Muscle of back (tissue), 11 donors: ENCODE data around the gene LUZP1. TPM values are rescaled to one million over a fixed set of nuclear protein-coding genes. Genes with fewer than 3 reads are reported as not detected.

Experiments
- DNase-seq, 3 donors: peaks; one replicate each; pipeline versions ENCODE4 v3.0.0 to v3.0.0-alpha.2; 2013
- polyA plus RNA-seq, 10 donors: library from polyadenylated mRNA; unstranded; fragments of 120-200 nt; gene quantifications; one replicate each; pipeline ENCODE4 v1.2.1, GENCODE V29; 2013; ENCODE audit not compliant: insufficient read length in 10 of 10

The LUZP1 gene
- polyA plus RNA-seq, 10 donors = 12.5 to 19.4 (median 15.6) TPM

GRCh38 chr1:23088027-23088426 lies 80.6 kb downstream of the LUZP1 start:
- no peak for DNase-seq

DNA sequence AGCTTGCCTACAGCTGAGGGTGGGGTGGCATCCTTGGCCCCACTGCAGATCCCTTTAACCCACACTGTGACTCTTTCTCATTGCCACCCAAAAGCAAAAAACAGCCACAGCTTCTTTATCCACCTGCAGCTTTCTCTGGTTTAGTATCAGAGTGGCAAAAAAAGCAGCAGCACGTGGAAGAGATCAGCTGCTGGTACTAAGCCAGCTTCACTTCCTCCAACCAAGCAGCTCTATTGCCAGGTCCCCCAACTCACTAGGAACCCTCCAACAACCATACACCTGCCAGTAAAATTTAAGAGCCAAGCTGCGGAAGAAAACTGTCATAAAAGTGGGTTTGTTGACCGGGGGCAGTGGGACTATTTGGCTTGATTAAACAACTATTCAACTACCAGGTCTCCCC lies 83.0 kb downstream of the LUZP1 start:
- no peak for DNase-seq

- DNase-seq = no peak
These were observed 83.8 kb downstream of the LUZP1 start for GRCh38 chr1:23084880-23085279.

GRCh38 chr1:23083714-23084480 lies 84.8 kb downstream of the LUZP1 start:
- no peak for DNase-seq

- no peak for DNase-seq
These were observed 87.3 kb downstream of the LUZP1 start for GRCh38 chr1:23081376-23081775.

DNA sequence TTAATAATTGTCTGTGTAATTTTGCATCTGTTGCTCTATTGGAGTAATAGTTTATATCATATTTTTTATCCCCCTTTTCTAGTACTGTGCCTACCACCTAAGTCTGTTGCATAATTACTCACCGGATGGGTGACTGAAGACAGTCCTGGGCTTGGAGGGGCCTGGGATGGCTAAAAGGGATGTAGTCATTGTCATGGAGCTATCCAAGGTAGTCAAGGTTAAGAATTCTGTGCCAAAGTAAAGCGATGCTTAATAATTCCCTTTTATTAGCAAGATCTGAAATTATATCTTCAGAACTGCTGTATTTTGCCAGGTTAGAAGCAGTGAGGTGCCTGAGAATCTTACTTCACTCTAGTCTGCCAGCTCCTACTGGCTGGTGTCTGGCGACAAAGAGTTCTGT lies 87.8 kb downstream of the LUZP1 start:
- no peak for DNase-seq

DNA sequence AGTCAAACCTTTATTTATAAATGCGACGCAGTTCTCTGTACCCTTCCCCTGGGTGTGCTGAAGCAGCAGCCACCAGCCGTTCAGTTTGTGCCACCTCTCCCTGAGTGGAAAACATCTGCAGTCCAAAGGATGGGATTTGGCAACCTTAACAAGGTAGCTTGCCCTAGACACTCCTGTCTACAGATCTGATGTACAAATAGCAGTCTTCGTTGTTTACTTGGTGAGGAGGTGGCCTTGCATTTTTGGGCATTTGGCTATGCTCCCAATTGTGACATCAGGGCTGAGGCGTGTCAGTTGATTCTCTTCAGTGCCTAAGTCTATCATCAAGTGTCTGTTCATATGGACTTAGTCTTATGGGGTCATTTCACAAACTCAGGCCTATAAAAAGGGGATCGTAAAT lies 89.6 kb downstream of the LUZP1 start:
- no peak for DNase-seq

- no peak for DNase-seq
These were observed 94.6 kb downstream of the LUZP1 start for GRCh38 chr1:23074012-23074411.

DNA sequence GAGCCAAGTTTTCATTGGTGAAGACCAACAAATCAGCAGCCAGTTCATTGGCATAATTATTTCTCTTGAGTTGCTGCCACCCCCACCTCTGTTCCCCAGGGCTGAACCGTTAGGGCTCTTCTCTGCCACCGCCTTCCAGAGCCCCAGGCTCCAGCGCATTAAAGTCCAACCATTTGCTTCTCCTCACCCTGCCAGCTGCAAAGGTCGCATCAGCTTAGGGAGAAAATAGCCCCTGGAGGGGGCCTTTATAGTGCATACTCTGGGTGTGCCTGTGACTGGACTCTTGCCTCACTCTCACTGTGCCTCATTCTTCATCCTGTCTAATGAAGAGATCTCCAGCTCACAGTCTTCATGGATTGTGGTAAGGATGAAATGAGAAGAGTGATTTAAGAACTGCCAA lies 99.0 kb downstream of the LUZP1 start:
- DNase-seq = no peak

DNA sequence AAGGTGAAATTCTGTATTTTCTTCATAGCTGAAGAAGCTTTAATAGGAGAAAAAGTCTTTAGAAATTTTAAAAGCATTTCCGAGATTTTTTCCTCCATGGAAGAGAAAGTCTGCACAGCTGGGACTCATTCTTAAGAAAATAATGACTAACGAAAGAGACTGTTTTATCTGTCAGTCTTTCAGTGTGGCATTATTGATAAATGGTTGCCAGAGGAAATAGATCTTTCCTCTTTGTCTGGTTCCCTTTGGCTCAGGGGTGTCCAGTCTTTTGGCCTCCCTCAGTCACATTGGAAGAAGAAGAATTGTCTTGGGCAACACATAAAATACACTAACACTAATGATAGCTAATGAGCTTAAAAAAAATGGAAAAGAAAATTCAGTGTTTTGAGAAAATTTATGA lies 99.5 kb downstream of the LUZP1 start:
- no peak for DNase-seq

- no peak for DNase-seq
These were observed 102.6 kb downstream of the LUZP1 start for GRCh38 chr1:23066075-23066474.

GRCh38 chr1:23065385-23065784 lies 103.3 kb downstream of the LUZP1 start:
- no peak for DNase-seq

GRCh38 chr1:23062271-23062670 lies 106.4 kb downstream of the LUZP1 start:
- no peak for DNase-seq

GRCh38 chr1:23057301-23057700 lies 111.4 kb downstream of the LUZP1 start:
- DNase-seq = no peak

DNA sequence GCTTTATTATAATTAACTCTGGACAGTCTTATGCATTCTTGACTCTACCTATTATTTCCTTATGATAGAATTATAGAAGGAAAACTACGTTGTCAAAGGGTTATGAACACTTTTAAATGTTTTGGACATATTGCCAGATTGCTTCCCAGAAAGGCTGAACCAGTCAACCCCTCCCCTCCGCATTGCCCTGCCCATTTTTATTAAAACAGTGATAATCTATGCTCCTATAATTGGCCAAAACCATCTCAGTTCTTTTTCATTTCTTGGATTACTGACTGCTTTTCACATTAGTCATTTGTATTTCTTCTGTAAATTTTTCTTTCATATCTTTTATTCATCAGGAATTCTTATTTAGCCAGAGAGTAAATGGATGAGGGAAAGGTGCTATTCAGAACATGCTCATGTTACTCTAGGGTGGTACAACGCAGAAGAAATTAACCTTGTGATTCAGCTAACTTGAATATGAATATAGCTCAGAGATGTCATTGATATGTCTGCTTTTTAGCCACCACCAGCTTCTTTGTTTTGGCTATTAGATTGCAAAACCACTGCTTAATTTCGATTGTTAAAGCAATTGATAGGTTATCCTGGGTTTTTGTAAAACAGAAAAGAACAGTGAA lies 117.3 kb downstream of the LUZP1 start:
- DNase-seq = no peak

- DNase-seq = no peak
These were observed 118.5 kb downstream of the LUZP1 start for GRCh38 chr1:23050201-23050600.

GRCh38 chr1:23044035-23044434 lies 124.6 kb downstream of the LUZP1 start:
- DNase-seq = no peak

DNA sequence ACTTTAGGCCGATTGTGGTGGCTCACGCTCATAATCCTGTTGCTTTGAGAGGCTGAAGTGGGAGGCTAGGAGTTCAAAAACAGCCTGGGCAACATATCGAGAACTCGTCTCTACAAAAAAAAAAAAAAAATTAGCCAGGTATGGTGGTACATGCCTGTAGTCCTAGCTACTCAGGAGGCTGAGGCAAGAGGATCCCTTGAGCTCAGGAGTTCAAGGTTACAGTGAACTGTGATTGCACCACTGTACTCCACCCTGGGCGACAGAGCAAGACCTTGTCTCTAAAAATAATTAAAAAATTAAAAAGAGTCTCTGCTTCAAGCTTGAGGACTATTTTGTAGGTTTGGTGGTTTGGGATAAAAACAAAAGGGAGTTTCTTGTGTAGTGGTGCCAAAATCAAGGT lies 128.1 kb downstream of the LUZP1 start:
- no peak for DNase-seq

DNA sequence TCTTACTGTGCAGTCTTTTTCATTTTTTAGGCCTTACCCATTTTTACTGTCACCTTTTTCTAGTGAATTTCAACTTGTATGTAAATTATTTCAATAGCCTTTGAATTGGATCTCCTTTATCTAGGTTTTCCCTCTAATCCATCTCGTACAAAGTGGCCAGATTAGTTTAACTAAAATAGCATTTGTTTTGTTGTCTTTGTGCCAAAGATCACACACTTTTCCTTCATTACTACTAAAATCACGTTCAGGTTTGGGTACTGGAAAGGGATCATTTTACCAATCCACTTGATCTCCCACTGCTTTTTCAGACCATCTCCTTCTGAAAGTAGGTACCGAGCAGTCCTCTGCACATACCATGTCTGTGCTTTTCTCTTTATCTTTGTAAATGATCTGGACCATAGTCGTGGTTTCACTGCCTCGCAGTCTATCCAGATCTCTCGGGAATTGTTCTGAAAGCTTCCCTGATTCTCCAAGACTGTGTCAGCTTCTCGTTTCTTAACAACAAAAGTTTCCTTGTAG lies 129.3 kb downstream of the LUZP1 start:
- DNase-seq = no peak

DNA sequence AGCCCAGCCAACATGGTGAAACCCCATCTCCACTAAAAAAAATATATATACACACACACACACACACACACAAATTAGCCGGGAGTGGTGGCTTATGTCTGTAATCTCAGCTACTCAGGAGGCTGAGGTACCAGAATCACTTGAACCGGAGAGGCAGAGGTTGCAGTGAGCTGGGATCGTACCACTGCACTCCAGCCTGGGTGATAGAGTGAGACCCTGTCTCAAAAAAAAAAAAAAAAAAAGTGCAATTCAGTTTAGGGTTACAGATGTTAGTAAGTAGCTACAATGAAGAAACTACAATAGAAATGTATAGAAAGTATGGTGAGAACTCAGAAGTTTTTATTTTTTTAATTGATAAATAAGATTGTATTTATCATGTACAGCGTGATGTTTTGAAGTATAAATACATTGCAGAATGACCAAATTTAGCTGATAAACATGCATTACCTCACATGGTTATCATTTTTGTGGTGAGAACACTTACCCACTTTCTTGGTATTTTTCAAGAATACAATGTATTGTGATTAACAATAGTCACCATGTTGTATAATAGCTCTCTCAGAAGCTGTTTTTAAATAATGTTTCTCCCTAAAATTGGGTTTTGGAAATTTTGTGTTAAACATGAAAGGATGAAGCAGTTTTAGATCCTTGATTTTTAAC lies 131.4 kb downstream of the LUZP1 start:
- no peak for DNase-seq

- no peak for DNase-seq
These were observed 132.7 kb downstream of the LUZP1 start for GRCh38 chr1:23035823-23036452.
